ENCODE data around the gene MYO10.

MYO10 gene

DNA sequence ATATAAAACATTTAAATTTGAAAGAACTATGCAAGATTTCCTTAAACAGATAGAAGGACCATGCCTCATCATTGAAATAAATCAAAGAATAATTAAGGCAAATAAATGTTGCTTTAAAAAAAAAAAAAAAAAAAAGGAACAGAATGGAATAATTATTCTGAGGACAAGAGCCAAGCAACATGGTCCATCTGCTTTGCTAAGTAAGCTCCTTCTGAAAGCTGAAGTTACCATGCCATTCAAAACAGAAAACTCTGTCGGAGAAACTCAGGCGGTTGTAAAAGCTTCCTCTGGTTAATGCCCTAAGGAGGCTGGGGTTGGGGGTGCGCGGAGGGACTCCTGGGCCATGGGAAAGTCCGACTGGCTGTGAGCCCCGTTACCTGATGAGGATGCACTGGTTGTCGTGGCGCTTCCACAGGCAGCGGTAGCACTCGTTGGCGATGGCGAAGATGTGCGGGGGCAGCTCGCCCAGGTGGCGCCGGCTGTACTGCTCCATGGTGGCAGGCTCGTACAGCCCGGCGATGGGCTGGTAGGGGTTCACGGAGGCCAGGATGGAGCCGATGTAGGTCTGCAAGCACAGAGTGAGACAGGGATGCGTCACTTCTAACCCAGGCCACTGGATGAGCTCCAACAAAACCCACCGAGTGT, 141.7 kb downstream of the MYO10 start:
- DNase-seq (ENCODE audit: low read depth) = no peak
- TF ChIP-seq, protein P1, sequence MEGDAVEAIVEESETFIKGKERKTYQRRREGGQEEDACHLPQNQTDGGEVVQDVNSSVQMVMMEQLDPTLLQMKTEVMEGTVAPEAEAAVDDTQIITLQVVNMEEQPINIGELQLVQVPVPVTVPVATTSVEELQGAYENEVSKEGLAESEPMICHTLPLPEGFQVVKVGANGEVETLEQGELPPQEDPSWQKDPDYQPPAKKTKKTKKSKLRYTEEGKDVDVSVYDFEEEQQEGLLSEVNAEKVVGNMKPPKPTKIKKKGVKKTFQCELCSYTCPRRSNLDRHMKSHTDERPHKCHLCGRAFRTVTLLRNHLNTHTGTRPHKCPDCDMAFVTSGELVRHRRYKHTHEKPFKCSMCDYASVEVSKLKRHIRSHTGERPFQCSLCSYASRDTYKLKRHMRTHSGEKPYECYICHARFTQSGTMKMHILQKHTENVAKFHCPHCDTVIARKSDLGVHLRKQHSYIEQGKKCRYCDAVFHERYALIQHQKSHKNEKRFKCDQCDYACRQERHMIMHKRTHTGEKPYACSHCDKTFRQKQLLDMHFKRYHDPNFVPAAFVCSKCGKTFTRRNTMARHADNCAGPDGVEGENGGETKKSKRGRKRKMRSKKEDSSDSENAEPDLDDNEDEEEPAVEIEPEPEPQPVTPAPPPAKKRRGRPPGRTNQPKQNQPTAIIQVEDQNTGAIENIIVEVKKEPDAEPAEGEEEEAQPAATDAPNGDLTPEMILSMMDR (IDR thresholded peaks at IDR 0.05; ENCODE audit: low read depth, low read length, missing control alignments) = no peak
- no peak overlapping the region for H3K4me3 ChIP-seq (ENCODE audit: low read depth, low read length)

DNA sequence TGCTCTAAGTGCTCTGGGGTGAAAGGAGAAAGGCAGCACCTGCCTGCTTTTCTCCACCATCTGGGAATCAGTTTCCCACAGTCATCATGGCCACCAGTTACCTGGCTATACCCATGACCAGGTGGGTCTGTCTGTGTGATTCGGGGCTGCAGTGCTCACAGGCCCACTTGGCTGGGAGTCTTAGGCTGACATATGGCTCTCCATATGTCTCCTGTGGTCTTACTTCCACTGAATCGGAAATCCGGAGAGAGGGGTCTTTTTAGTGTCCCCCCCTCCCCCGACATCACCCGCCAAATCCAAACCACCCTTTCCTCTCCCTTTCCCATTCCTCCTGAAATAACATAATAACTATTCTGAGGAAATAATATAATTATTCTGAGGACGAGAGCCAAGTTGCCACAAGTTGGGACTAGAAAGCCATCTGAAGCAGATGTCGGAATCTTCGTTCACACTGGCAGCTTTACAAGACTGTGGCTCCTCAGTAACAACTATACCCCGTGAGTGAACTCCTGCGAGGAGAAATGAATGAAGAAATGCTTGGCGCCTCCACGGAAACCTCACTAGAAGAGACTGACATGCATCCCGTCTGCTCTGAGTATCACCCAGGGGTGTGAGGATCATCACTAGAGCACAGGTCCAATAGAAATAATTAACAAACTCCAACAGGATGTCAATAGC, 143.4 kb downstream of the MYO10 start:
- no peak for DNase-seq (ENCODE audit: low read depth)
- no peak overlapping the region for H3K4me3 ChIP-seq (ENCODE audit: low read depth, low read length)
- TF ChIP-seq, protein P1 (IDR thresholded peaks at IDR 0.05; ENCODE audit: low read depth, low read length, missing control alignments) = no peak

DNA sequence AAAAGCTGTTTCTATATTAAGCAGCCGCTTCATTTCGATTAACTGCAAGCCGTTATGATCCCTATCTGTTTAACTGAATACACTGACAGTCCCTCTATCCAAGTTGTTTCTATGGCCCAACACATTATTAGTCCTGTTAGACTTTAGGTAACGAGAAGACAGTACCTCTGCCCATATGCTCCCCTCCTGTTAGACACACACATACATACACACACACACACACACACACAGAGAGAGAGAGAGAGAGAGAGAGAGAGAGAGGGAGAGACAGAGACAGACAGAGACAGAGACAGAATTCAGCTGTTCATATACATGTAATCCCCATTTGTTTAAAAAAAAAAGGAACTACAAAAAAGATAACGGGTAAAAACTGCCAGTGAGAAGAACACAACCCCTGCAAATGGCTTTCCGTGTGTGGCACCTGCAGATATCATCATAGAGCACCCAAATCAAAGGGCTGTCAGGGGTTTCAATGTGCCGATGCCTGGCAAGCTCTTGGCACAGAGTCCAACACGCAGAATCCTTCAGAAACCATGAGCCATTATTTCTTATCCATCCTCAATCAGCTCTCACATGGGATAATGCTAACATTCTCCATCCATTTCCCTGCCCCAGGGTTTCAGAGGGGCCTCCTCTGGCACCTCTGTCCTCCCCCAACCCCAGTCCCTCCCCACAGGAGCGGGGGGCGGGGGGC, 144.0 kb downstream of the MYO10 start:
- TF ChIP-seq, protein P1 (IDR thresholded peaks at IDR 0.05; ENCODE audit: low read depth, low read length, missing control alignments) = no peak
- no peak for DNase-seq (ENCODE audit: low read depth)
- H3K4me3 ChIP-seq (ENCODE audit: low read depth, low read length) = no peak overlapping the region

DNA sequence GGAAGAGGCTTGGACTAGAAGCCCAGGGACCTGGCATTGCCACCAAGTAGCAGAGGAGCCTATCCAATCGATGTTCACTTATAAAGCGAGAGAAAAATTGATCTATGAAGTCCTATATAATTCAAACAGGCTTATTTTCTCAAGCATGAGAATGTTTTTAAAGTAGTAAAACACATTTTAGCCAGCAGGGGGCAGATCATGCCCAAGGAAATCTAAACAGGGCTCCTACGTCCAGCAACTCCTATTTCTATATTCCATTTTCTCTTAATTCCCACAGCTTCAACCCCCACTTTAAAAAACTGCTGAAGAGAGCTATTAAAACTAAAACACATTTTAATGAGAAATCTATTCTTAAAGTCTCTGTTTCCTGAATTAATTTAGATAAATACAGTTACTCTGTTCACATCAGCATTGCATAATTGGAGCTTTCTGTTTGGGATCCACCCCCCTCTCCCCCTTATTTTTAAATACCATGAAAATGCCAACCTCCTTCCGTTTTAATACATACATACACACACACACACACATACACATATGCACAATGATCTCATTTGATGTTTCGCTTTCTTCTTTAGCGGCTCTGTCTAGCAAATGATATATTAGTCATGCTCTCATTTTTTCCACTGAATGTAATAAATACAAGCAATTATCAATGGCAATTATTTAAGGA, 144.9 kb downstream of the MYO10 start:
- DNase-seq (ENCODE audit: low read depth) = no peak
- no peak overlapping the region for H3K4me3 ChIP-seq (ENCODE audit: low read depth, low read length)
- TF ChIP-seq, protein P1 (IDR thresholded peaks at IDR 0.05; ENCODE audit: low read depth, low read length, missing control alignments) = peak; percentile 61

DNA sequence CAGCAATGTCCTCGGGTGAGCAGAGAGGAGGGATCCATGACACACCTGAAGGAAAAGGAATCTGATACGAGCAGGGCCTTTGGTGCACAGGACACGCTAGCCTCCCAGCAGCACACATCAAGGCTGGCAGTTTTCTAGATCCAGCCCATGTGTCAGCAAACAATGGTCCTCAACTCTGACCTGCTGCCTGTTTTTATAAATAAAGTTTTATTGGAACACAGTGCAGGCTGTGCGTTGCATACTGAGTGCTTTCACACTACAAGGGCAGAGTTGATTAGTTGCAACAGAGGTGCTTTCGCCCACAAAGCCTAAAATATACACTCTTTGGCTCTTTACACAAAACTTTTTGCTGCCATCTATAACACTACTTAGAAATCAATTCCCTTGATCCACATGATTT, 147.1 kb downstream of the MYO10 start:
- TF ChIP-seq, protein P1 (IDR thresholded peaks at IDR 0.05; ENCODE audit: low read depth, low read length, missing control alignments) = no peak
- DNase-seq (ENCODE audit: low read depth) = no peak
- no peak overlapping the region for H3K4me3 ChIP-seq (ENCODE audit: low read depth, low read length)

DNA sequence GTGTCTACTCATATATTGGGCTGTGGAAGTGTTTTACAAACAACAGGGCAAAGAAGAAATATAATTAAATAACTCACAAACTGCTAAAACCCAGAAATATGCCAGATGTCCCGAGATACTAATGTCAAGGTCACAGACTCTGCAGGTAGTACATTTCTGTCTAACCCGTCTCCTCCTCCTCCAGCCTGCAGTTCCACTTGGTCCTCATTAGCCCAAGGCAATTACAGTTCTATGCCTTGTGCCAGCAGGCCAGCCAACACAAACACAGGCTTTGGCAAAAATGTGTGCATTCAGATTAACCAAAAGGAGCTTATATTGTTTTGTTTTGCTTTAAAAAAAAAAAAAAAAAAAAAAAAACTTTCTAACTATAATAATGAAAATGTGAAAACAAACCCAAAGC, 148.8 kb downstream of the MYO10 start:
- no peak for DNase-seq (ENCODE audit: low read depth)
- no peak overlapping the region for H3K4me3 ChIP-seq (ENCODE audit: low read depth, low read length)
- TF ChIP-seq, protein P1 (IDR thresholded peaks at IDR 0.05; ENCODE audit: low read depth, low read length, missing control alignments) = no peak
